Duodenal mucosa (tissue), 2 donors: ENCODE results near the gene MT1F.
A peak's percentile ranks its signal among the peaks of the same experiment; 100 is the strongest.

Experiments
- H3K27ac ChIP-seq: one replicate; pipeline ENCODE4 v1.7.0; 2013; ENCODE audit warnings: low read depth, low read length
- H3K27me3 ChIP-seq, 2 donors: one replicate each; pipeline ENCODE4 v1.7.0; 2013; ENCODE audit warnings: low read length in 2 of 2, control low read depth in 1 of 2; ENCODE audit not compliant: insufficient read depth in 2 of 2, control insufficient read depth in 1 of 2
- H3K36me3 ChIP-seq, 2 donors: one replicate each; pipeline ENCODE4 v1.7.0; 2013; ENCODE audit warnings: low read length in 2 of 2, control low read depth in 1 of 2; ENCODE audit not compliant: insufficient read depth in 2 of 2, control insufficient read depth in 1 of 2
- H3K4me1 ChIP-seq, 2 donors: one replicate each; pipeline ENCODE4 v1.7.0; 2013; ENCODE audit warnings: low read length in 2 of 2, control low read depth in 1 of 2; ENCODE audit not compliant: insufficient read depth in 2 of 2, control insufficient read depth in 1 of 2
- H3K4me3 ChIP-seq, 2 donors: one replicate each; pipeline ENCODE4 v1.7.0; 2013; ENCODE audit warnings: low read length in 2 of 2, low read depth in 1 of 2
- H3K9ac ChIP-seq, 2 donors: one replicate each; pipeline ENCODE4 v1.7.0; 2013; ENCODE audit warnings: low read length in 2 of 2, low read depth in 1 of 2
- H3K9me3 ChIP-seq, 2 donors: one replicate each; pipeline ENCODE4 v1.7.0; 2013; ENCODE audit warnings: low read length in 2 of 2, control low read depth in 1 of 2; ENCODE audit not compliant: control insufficient read depth in 1 of 2

The MT1F gene

DNA sequence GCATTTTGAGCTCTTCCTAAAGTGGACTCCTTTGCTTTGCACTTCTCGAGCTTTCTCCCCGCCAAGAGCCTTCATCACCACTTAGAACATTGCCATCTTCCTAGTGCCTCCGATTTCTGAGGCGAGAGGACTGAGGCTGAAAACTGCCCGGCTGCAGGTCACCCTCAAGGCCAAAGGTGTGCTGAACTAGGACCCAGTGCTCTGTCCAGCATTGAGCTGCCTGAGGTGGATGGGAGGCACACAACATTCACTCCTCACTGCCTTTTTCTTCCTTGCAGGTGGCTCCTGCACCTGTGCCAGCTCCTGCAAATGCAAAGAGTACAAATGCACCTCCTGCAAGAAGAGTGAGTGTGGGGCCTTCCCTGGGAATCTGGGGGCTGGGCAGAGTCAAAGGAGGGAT lies 13.9 kb upstream of the MT1F start:
- H3K4me1 ChIP-seq = peaks cover 41 to 46% of the 10 kb centered on the region in 2 donors
- peaks cover 0 to 5% of the 10 kb centered on the region in 2 donors for H3K27me3 ChIP-seq
- H3K4me3 ChIP-seq = peak overlapping the region; percentile 59 to 66
- no peak overlapping the region for H3K27ac ChIP-seq
- H3K9ac ChIP-seq = peak overlapping the region; percentile 20 to 33
- no peaks in the 10 kb centered on the region for H3K9me3 ChIP-seq
- H3K36me3 ChIP-seq = no peaks in the 10 kb centered on the region

- H3K9me3 ChIP-seq = no peaks in the 10 kb centered on the region
- H3K27me3 ChIP-seq = peaks cover 0 to 5% of the 10 kb centered on the region in 2 donors
These were observed 12.4 kb upstream of the MT1F start for GRCh38 chr16:56645311-56645710.

DNA sequence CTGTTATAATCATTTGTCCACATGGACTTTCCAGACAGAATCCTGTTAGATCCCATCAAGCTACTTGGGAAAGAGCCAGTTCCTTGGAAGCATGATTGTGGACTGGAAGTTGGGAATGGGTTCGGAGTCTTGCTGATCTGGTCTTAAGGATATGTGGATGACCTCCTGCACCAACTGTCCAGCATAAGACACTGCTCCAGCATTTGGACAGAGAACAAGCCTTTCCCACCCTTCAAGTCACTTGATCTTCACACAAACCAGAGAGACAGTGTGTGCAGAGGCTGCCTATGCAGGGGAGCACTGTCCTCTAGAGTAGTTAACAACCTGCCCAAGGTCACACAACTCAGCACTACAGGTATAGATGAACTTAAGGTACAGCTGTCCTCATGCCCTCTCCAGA lies 11.9 kb upstream of the MT1F start:
- H3K4me3 ChIP-seq = no peak overlapping the region
- H3K9ac ChIP-seq = no peak overlapping the region
- no peaks in the 10 kb centered on the region for H3K36me3 ChIP-seq
- H3K27ac ChIP-seq = no peak overlapping the region
- peaks cover 35 to 40% of the 10 kb centered on the region in 2 donors for H3K4me1 ChIP-seq
- peaks cover 0 to 5% of the 10 kb centered on the region in 2 donors for H3K27me3 ChIP-seq
- no peaks in the 10 kb centered on the region for H3K9me3 ChIP-seq

More at GRCh38 chr16:56645311-56645710, 12.4 kb upstream of the MT1F start:
- Histone ChIP-seq H3K4me3 (no peak overlapping the region), H3K9ac (no peak overlapping the region), H3K36me3 (no peaks in the 10 kb centered on the region), H3K4me1 (peaks cover 35 to 40% of the 10 kb centered on the region in 2 donors), H3K27ac (no peak overlapping the region)

DNA sequence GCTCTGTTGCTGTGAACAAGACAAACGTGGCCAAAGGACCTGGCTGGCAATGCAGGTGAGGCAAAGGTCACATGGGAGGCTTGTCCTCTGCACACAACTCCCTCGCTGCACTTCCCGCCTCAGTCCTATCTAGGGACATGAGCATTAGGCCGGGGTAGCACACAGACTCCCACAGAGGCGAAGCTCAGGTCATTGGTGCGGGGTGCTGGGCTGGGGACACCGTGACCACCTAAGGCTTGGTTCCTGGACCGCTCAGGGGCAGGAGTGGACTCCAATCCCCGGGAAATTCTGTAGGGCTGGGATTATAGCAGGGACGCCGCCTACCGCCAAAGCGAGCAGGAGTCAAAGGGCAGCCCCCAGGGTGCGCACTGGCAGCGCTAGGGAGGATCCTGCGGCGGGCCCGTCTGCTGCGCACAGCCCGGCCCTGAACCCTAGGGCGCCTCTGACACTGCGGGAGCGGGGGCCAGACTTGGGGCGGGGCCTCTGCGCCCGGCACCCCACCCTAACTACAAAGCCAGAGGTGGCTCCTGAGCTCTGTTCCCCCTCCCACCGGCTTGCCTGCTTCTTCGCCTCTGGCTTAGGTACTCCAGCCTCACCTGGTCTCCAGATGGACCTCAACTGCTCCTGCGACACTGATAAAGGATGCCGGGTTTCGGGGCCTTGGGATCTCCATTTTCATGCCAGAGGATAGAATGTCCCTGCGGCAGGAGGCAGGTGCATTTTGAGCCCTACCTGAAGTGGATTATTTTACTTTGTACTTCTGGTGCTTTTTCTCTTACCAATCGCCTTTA lies 9.9 kb upstream of the MT1F start:
- peaks cover 30 to 36% of the 10 kb centered on the region in 2 donors for H3K4me1 ChIP-seq
- H3K27ac ChIP-seq = peak overlapping the region; percentile 70
- H3K9me3 ChIP-seq = no peaks in the 10 kb centered on the region
- no peaks in the 10 kb centered on the region for H3K36me3 ChIP-seq
- H3K27me3 ChIP-seq = peaks cover 0 to 5% of the 10 kb centered on the region in 2 donors
- H3K9ac ChIP-seq = peak overlapping the region; percentile 34 to 49
- peak overlapping the region; percentile 33 to 41 for H3K4me3 ChIP-seq

GRCh38 chr16:56649271-56649670 lies 8.5 kb upstream of the MT1F start:
- no peak overlapping the region for H3K27ac ChIP-seq
- H3K9ac ChIP-seq = no peak overlapping the region
- peaks cover 0 to 5% of the 10 kb centered on the region in 2 donors for H3K27me3 ChIP-seq
- peaks cover 18 to 26% of the 10 kb centered on the region in 2 donors for H3K4me1 ChIP-seq
- H3K9me3 ChIP-seq = no peaks in the 10 kb centered on the region
- H3K36me3 ChIP-seq = no peaks in the 10 kb centered on the region
- no peak overlapping the region for H3K4me3 ChIP-seq

DNA sequence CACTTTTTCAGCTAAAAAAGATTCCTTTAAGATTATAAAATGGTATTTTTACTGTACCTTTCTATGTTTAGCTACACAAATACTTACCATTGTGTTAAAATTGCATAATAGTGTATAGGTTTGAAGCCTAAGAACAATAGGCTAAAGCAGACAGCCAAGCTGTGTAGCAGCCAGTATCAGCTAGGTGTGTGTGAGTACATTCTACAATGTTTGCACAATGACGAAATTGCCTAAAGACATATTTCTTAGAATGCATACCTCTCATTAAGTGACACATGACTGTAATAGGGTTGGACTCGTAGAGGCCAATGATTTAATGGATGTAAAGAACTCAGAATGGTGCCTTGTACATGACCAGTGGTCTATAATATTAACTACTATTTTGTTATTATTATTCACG lies 7.9 kb upstream of the MT1F start:
- Histone ChIP-seq H3K9ac (no peak overlapping the region), H3K27me3 (peaks cover 0 to 5% of the 10 kb centered on the region in 2 donors), H3K9me3 (no peaks in the 10 kb centered on the region), H3K36me3 (no peaks in the 10 kb centered on the region), H3K27ac (no peak overlapping the region), H3K4me1 (peaks cover 17 to 26% of the 10 kb centered on the region in 2 donors), H3K4me3 (no peak overlapping the region)

DNA sequence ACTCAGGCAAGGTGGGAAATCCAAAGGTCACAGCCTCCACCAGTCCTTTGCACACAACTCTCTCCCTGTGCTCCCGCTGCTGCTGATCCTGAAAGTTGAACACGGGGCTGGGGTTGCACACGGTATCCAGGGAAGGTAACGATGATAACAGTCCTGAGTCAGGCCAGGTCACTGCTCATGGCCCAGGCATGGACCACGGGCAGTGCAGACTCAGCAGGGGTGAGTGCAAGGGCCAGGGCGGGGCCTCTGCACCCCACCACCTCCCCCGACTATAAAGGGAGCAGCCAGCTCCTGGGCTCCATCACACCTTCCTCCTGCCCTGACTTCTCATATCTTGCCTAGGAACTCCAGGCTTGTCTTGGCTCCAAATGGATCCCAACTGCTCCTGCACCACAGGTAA lies 6.2 kb upstream of the MT1F start, which contains the start of gene MT1B:
Gene MT1B (plus strand): TSS at position 301 of the 400 bp plus-strand sequence. CDS start 68 bp downstream, at position 369.
- Histone ChIP-seq H3K4me3 (no peak within 1 kb of the TSS), H3K9me3 (no peaks in the 10 kb centered on the region), H3K27me3 (peaks cover 0 to 5% of the 10 kb centered on the region in 2 donors), H3K9ac (no peak within 1 kb of the TSS), H3K27ac (no peak within 1 kb of the TSS), H3K4me1 (peaks cover 17 to 21% of the 10 kb centered on the region in 2 donors), H3K36me3 (no peaks in the 10 kb centered on the region)

GRCh38 chr16:56652600-56652999 lies 5.2 kb upstream of the MT1F start:
- Histone ChIP-seq H3K9ac (no peak overlapping the region), H3K4me1 (peaks cover 15 to 18% of the 10 kb centered on the region in 2 donors), H3K27me3 (peaks cover 0 to 2% of the 10 kb centered on the region in 2 donors), H3K27ac (no peak overlapping the region), H3K36me3 (no peaks in the 10 kb centered on the region), H3K4me3 (no peak overlapping the region), H3K9me3 (no peaks in the 10 kb centered on the region)

DNA sequence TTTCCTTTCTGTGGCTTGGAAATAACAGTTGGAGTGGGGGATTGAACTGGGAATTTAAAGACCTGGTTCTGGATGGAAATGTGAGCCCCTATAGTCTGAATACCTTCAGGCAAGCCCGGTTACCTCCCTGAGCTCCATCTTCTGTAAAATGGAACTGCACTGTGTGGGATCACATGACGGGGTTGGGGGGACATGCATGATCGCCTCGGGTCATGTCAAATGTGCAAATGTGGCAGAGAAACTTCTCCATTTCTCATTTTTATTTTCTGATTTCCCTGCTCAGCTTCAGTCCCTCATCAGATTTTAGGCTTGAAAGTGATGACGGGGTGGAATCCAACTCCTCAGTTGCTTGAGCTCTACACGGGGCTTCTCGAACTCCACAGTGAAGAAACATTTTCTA lies 4.5 kb upstream of the MT1F start:
- no peaks in the 10 kb centered on the region for H3K27me3 ChIP-seq
- no peak overlapping the region for H3K4me3 ChIP-seq
- no peaks in the 10 kb centered on the region for H3K36me3 ChIP-seq
- H3K9ac ChIP-seq = no peak overlapping the region
- H3K27ac ChIP-seq = no peak overlapping the region
- peaks cover 14% of the 10 kb centered on the region in 2 donors for H3K4me1 ChIP-seq
- no peaks in the 10 kb centered on the region for H3K9me3 ChIP-seq

GRCh38 chr16:56658327-56658875 lies 642 bp downstream of the MT1F start:
- no peaks in the 10 kb centered on the region for H3K9me3 ChIP-seq
- peaks cover 0 to 7% of the 10 kb centered on the region in 2 donors for H3K36me3 ChIP-seq
- no peaks in the 10 kb centered on the region for H3K27me3 ChIP-seq
- peaks cover 15 to 17% of the 10 kb centered on the region in 2 donors for H3K4me1 ChIP-seq
- peak overlapping the region; percentile 95 to 99 for H3K9ac ChIP-seq
- peak overlapping the region; percentile 82 for H3K27ac ChIP-seq
- peak overlapping the region; percentile 88 to 99 for H3K4me3 ChIP-seq
